ENCODE measurements around the gene SLC35G3.
"Not testable (repeated sequence)": the region's sequence is repeated elsewhere in the genome, so short reads cannot be mapped to it uniquely, and the experiment has no call there.

The SLC35G3 gene

DNA sequence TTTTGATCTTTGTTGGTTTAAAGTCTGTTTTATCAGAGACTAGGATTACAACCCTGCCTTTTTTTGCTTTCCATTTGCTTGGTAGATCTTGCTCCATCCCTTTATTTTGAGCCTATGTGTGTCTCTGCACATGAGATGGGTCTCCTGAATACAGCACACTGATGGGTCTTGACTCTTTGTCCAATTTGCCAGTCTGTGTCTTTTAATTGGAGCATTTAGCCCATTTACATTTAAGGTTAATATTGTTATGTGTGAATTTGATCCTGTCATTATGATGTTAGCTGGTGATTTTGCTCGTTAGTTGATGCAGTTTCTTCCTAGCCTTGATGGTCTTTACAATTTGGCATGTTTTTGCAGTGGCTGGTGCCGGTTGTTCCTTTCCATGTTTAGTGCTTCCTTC is 8.4 kb upstream of the SLC35G3 start:
- not testable (repeated sequence) for DNase-seq

DNA sequence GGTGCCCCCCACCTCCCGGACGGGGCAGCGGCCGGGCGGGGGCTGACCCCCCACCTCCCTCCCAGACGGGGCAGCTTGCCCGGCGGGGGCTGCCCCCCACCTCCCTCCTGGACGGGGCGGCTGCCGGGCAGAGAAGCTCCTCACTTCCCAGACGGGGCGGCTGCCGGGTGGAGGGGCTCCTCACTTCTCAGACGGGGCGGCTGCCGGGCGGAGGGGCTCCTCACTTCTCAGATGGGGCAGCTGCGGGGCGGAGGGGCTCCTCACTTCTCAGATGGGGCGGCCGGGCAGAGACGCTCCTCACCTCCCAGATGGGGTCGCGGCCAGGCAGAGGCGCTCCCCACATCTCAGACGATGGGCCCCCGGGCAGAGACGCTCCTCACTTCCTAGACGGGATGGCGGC is 869 bp upstream of the SLC35G3 start:
- not testable (repeated sequence) for DNase-seq

- no peak for DNase-seq
Measured at GRCh38 chr17:35192708-35193107, 1.5 kb downstream of the SLC35G3 start.

DNA sequence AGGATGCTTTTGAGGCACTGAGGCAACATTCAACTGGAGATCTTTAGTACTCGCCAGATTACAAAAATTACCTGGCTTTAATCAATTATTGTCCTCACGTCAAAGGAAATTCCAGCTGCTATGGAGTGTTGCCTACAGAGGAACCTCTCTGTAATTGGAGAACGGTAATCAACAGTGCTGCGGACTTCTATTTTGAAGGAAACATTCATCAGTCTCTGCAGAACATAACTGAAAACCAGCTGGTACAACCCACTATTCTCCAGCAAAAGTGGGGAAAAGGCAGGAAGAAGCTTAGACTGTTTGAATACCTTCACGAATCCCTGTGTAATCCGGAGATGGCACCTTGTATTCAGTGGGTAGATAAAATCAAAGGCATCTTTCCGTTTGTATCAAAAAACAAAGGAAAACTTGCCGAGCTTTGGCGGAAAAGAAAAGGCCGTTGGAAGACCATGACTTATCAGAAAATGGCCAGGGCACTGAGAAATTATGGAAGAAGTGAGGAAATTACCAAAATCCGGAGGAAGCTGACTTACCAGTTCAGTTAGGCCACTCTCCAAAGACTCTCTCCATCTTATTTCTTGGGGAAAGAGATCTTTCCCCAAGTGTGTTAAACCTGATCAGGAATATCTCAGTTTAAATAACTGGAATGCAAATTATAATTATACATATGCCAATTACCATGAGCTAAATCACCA is 3.0 kb downstream of the SLC35G3 start:
- DNase-seq, result no peak

DNA sequence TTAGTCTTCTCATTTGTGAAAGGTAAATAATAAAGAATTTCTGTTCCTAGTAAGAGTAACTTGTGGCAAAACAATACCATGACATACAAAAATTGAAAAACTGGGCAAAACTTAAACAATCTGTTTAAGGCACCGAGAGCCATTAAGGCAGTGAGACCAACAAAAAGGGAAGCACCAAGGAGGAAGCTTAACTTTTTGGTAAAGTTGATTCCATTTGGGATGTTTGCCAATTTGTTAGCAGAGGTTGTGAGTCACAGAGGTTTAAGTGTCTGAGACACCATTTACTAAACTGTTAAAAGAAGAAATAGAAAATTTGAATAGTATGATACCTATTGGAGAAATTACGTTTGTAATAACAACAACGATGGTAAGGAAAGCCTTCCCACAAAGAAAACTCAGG is 4.9 kb downstream of the SLC35G3 start:
- DNase-seq, result no peak

GRCh38 chr17:35188111-35188510 is 6.1 kb downstream of the SLC35G3 start:
- DNase-seq, result no peak

DNA sequence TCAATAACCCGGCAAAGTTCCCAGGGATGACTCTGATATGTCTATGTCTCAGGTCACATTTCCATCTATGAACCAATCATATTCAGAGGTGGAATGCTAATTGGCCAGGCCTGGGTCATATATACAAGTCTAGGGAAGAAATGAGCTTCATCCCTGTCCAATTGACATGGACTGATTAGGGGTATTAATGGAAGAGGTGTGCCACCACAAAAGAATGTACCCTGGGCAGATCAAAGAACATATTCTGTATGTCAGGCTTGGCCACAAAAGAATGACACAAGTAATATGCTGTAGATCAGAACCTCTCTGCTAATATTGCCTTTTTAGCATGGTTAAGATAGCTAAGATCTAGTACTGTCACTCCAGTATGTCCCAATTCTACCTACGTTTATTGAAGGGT is 6.7 kb downstream of the SLC35G3 start:
- no peak for DNase-seq

DNA sequence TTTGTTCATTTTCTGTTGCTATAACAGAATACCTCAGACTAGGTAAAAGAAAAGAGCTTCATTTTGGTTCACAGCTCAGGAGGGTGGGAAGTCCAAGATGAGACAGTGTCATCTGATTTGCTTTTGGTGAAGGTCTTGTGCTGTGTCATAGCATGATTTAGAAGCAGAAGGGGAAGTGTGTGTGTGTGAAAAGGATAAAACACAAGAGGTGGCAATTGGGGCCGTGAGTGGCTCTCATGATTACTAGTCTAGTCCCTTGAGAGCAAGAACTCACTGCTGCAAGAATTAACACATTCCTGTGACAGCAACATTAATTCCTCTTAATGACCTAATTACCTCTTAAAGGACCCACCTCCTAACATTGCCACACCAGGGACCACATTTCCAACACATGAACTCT is 8.3 kb downstream of the SLC35G3 start:
- DNase-seq, result no peak

DNA sequence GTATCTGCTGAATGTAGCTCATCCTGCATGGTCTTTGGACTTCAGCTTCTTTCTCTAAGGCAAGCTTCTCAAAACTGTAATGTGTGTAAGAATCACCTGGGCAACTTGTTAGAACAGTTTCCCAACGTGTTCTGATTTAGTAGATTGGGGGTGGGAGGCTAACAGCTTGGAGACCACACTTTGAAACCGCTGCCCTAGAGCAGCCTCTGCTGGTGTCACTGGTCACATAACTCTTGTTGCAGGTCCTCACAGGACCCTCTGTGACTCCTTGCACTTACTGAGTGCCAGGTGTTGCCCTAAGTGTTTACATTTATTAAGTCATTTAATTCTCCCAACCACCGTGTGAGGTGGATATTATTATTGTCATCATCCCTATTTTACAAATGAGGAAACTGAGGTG is 9.9 kb downstream of the SLC35G3 start:
- DNase-seq, result no peak

DNA sequence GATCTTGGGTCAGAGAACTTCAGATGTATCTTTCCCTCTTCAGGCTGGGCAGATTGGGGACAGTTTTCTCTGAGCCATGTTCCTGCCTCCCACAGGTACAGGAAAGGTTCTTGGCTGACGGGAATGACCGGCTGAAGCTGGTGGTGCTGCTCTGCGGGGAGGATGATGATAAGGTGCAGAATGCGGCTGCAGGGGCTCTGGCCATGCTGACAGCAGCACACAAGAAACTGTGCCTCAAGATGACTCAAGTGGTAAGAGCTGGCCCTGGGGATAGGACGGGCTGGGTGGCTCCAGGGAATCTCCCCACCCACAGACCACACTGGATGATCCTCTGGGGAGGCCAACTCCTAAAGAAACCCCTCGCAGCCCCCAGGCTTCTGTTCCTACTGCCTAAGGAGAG is 10.9 kb downstream of the SLC35G3 start:
- no peak for DNase-seq

DNA sequence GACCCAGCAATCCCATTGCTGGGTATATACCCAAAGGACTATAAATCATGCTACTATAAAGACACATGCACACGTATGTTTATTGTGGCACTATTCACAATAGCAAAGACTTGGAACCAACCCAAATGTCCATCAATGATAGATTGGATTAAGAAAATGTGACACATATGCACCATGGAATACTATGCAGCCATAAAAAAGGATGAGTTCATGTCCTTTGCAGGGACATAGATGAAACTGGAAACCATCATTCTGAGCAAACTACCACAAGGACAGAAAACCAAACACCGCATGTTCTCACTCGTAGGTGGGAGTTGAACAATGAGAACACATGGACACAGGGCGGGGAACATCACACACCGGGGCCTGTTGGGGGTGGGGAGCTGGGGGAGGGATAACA is 14.8 kb downstream of the SLC35G3 start:
- DNase-seq, result not testable (repeated sequence)

DNA sequence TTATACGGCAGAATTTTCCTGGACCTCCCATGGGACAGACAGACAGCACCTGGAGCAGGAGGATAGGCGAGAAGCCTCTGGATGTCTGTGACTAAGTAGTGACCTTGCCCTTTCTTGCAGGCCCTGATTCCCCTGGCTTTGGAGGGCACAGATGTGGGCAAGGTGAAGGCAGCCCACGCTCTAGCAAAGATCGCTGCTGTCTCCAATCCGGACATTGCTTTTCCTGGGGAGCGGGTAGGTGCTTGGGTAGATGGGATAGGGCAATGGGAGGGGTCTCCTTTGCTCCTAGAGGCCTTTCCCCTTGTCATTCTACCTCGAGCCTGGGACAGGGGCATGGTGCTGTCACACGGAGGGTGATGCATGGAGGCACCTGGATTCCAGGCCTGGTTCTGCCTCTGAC is 17.3 kb downstream of the SLC35G3 start:
- DNase-seq, result no peak

GRCh38 chr17:35175638-35176415 is 18.4 kb downstream of the SLC35G3 start:
- DNase-seq, result no peak

- no peak for DNase-seq
Measured at GRCh38 chr17:35174835-35175334, 19.3 kb downstream of the SLC35G3 start.

GRCh38 chr17:35172321-35172720 is 21.9 kb downstream of the SLC35G3 start:
- not testable (repeated sequence) for DNase-seq

DNA sequence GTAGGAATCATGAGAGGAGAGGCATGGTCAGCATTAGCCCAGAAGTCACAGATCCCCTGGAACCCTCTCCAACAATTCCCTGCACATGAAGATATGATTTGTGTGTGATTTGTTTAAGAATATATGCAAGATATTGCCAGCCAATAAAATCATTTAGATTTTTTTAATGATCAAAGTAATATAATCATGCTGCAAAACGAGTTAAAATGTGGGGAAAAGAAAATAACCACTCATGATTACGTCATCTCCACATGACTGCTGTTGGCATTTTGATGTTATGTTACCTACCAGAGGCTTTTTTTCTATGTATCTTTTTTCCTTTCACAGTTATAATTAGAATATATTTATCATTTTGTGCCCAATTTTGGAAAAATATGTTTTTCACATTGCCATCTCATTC is 22.4 kb downstream of the SLC35G3 start:
- no peak for DNase-seq

GRCh38 chr17:35170968-35171771 is 23.0 kb downstream of the SLC35G3 start:
- no peak for DNase-seq

DNA sequence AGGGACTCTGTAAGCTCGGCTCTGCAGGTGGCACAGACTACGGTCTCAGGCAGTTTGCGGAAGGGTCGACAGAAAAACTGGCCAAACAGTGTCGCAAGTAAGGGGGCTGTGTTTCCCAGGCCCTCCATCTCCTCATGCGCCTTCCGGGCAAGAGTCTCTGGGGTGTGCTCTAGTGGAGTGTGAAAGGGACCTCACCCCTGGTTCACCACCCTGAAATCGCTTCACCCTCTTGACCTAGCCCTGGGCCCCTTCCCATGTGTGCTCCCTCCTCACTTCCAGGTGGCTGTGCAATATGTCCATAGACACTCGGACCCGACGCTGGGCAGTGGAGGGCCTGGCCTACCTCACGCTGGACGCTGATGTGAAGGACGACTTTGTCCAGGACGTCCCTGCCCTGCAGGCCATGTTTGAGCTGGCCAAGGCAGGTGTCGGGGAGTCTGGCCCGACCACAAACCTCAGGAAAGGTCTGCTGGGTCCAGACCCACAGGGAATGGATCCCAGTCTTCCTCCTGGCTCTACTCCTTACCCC is 24.3 kb downstream of the SLC35G3 start:
- no peak for DNase-seq

DNA sequence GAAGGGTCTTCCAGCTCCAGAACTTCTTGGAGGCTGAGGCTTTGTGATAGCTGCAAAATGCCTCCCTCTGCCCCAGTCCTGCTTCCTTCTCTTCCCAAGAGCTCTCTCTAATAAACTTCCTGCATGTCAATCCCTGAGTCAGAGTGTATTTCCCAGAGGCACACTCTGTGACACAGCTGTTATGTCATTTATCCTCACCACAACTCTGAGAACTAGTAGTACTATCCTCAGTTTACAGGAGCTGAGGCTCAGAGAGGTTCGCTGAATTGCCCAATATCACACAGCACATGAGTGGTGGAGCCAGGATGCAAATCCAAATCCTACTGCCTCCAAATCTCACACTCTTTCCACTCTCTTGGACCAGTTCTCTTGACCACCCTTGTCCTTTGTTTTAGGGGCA is 26.5 kb downstream of the SLC35G3 start:
- DNase-seq, result no peak

DNA sequence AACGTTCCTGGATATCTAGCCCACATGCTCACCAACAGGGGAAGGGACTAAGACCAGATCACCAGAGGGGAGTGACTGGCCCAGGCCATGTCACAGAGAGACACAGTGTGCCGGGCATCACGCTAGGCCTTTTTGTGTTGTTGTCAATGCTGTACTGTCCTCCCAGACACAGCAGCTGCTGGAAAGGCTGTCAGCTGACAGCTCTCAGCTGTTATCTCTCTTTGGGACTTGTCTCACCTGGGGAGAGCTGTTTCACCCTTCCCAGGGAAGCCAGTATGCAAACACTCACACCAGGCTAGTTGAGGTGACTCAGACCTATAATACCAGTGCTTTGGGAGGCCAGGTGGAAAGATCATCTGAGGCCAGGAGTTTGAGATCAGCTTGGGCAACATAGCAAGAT is 27.1 kb downstream of the SLC35G3 start:
- DNase-seq, result no peak

- DNase-seq, result no peak
Measured at GRCh38 chr17:35166526-35166925, 27.7 kb downstream of the SLC35G3 start.

DNA sequence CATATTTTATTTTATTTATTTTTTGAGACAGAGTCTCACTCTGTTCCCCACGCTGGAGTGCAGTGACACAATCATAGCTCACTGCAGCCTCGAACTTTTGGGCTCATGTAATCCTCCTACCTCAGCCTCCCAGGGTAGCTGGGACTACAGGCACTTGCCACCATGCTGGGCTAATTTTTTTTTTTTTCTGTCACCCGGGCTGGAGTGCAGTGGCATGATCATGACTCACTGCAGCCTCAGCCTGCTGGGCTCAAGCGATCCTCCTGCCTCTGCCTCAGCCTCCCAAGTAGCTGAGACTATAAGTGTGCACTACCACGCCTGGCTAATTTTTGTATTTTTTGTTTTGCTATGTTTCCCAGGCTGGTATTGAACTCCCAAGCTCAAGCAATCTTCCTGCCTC is 29.5 kb downstream of the SLC35G3 start:
- no peak for DNase-seq

- no peak for DNase-seq
Measured at GRCh38 chr17:35163886-35164285, 30.3 kb downstream of the SLC35G3 start.

Measured in activated gamma-delta T cell (primary cell).